HG03521 (cell line): ENCODE data around the gene CGB8.
A peak's percentile ranks its signal among the peaks of the same experiment; 100 is the strongest.
"Not testable (repeated sequence)": the region's sequence is repeated elsewhere in the genome, so short reads cannot be mapped to it uniquely, and the experiment has no call there.

Experiments used
- ATAC-seq: cut with Tn5 transposase; IDR thresholded peaks from one replicate; pipeline ENCODE4 v1.9.1; 2021; ENCODE audit warnings: mild to moderate bottlenecking, moderate library complexity; ENCODE audit not compliant: unreplicated experiment

Gene CGB8

GRCh38 chr19:49049011-49049410 is at the start of gene CGB8:
Gene CGB8 (minus strand): TSS chr19:49049111. CDS start chr19:49048739, 372 bp downstream.
- not testable (repeated sequence) for ATAC-seq

- no peak for ATAC-seq
These were observed 48.8 kb upstream of the CGB8 start for GRCh38 chr19:49097453-49098288.

GRCh38 chr19:49094505-49095482 is 45.9 kb upstream of the CGB8 start:
- no peak for ATAC-seq

GRCh38 chr19:49092686-49093085 is 43.8 kb upstream of the CGB8 start:
- ATAC-seq = no peak

GRCh38 chr19:49091391-49092038 is 42.6 kb upstream of the CGB8 start:
- no peak for ATAC-seq

GRCh38 chr19:49086296-49086695 is 37.4 kb upstream of the CGB8 start:
- ATAC-seq = no peak

- no peak for ATAC-seq
These were observed 36.9 kb upstream of the CGB8 start for GRCh38 chr19:49085868-49086232.

- peak; percentile 92 for ATAC-seq
These were observed 36.3 kb upstream of the CGB8 start, which contains the start of gene SNRNP70 for GRCh38 chr19:49085020-49085867. Gene SNRNP70 (plus strand): TSS chr19:49085451. CDS start chr19:49086415, 964 bp downstream.

GRCh38 chr19:49084206-49085019 is 35.5 kb upstream of the CGB8 start:
- ATAC-seq = no peak

GRCh38 chr19:49081273-49081672 is 32.4 kb upstream of the CGB8 start:
- ATAC-seq = no peak

GRCh38 chr19:49080392-49080791 is 31.5 kb upstream of the CGB8 start:
- no peak for ATAC-seq

- ATAC-seq = not testable (repeated sequence)
These were observed 26.0 kb upstream of the CGB8 start for GRCh38 chr19:49074869-49075268.

GRCh38 chr19:49073514-49074378 is 24.8 kb upstream of the CGB8 start:
- no peak for ATAC-seq

GRCh38 chr19:49071860-49072547 is 23.1 kb upstream of the CGB8 start:
- no peak for ATAC-seq

- ATAC-seq = no peak
These were observed 21.5 kb upstream of the CGB8 start for GRCh38 chr19:49070416-49070815.

- ATAC-seq = no peak
These were observed 20.1 kb upstream of the CGB8 start for GRCh38 chr19:49069026-49069425.

GRCh38 chr19:49067554-49067953 is 18.6 kb upstream of the CGB8 start:
- no peak for ATAC-seq
